Mammary epithelial cell (primary cell): ENCODE data around the gene ITGA11.

Experiments used
- CTCF ChIP-seq, 2 donors: IDR thresholded peaks in 1 of 2; conservative IDR thresholded peaks in 1 of 2; 2 replicates each; pipeline ENCODE4 v1.5.1; 2011 to 2012; ENCODE audit warnings: inconsistent platforms in 2 of 2, low read length in 2 of 2, mild to moderate bottlenecking in 2 of 2, control low read depth in 1 of 2, low read depth in 1 of 2; ENCODE audit not compliant: insufficient read depth in 1 of 2; ENCODE audit errors: extremely low read depth in 1 of 2
- EZH2 ChIP-seq: IDR thresholded peaks from 2 replicates; pipeline ENCODE4 v1.6.1; 2012; ENCODE audit warnings: low read length, inconsistent platforms, borderline replicate concordance

- TF ChIP-seq CTCF (conservative IDR thresholded peaks at IDR 0.05 in 1 of 2, IDR thresholded peaks at IDR 0.05 in 1 of 2; ENCODE audit: extremely low read depth in 1 of 2, insufficient read depth in 1 of 2, low read depth in 1 of 2, low read length in 2 of 2) = no peak
- TF ChIP-seq EZH2 = no peak
Measured at GRCh38 chr15:68428431-68428940, 3.5 kb downstream of the ITGA11 start.
